ENCODE results near the gene RAD23B. TPM values are rescaled to one million over a fixed set of nuclear protein-coding genes. Genes with fewer than 3 reads are reported as not detected.
"Not testable (repeated sequence)": the region's sequence is repeated elsewhere in the genome, so short reads cannot be mapped to it uniquely, and the experiment has no call there.

Gene RAD23B
- polyA plus RNA-seq, 3 donors: 129 to 135 (median 130) TPM

DNA sequence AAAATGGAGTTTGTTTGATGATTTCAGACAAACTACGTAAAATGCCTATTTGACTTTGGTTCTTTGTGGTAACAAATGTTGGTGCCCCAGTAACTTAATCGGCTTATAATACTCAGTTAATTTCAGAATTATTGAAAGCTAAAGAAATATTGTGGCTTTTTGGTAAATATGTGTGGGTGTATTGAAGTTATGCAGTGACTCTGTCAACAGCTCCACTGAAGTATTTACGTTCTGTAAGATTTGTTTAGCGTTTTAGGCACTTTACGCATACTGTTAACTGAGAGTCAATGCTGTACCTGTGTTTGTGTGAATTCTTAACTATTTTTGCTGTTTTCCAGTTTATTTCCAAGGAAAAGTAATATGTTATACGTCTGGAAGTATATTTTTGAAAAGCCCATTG is 2.2 kb downstream of the RAD23B start:
- no peak for DNase-seq

- no peak for DNase-seq
Measured at GRCh38 chr9:107286057-107286456, 3.0 kb downstream of the RAD23B start.

- DNase-seq: no peak
Measured at GRCh38 chr9:107288701-107289100, 5.6 kb downstream of the RAD23B start.

DNA sequence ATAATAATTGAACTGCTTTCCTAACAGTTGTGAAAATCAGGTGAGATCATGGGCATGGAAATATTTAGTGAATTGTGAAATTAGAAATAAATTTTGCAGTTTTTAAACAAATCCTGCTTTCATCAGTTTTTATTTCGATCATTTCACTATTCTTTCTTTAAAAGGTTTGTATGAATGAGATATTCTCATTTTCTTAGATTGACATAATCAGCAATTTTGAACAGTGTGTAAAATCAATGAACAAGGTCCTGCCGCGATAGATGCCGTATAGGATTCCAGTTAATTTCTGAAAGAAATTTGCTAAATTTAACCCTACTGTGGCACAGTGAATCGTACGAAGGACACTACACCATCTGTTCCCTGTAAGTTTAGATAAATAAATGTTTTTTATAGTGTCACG is 7.5 kb downstream of the RAD23B start:
- no peak for DNase-seq

- no peak for DNase-seq
Measured at GRCh38 chr9:107292821-107293542, 9.9 kb downstream of the RAD23B start.

DNA sequence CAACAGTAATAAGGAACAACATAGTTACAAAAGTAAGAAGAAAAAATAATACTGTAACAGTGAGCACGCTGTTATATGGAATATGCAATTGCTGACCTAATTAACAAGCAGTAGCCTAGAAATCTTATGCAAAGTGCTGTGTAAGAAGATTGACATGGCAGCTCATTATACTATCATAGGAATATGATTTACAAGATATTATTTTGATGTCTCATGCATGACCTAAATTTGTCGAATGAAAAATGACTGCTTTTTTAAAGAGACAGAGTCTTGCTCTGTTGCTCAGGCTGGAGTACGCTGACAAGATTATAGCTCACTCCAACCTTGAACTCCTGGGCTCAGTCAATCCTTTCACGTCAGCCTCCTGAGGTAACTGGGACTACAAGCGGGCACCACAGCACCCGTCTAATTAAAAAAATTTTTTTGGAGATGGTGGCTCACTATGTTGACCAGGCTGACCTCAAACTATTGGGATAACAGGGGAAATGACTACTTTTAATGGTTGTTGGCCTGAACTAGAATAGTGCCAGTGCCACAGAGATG is 10.5 kb downstream of the RAD23B start:
- DNase-seq: no peak

DNA sequence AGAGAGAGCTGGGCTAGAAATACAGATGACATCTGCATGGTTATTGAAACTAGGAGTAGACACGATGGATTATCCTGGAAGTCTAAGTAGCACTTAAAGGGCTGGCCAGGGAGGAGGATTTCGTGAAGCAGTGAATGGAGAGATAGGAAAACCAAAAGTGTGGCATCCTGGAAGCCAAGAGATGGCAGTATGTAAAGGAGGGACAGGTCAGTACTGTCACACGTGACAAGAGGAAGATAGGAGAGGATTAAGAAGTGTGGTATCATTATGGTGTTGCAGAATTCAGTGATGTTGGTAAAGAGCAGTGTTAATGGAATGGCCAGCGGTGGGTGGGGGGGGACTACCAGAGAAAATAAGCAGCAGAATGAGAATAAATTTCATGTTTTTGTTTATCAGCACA is 11.7 kb downstream of the RAD23B start:
- DNase-seq: no peak

DNA sequence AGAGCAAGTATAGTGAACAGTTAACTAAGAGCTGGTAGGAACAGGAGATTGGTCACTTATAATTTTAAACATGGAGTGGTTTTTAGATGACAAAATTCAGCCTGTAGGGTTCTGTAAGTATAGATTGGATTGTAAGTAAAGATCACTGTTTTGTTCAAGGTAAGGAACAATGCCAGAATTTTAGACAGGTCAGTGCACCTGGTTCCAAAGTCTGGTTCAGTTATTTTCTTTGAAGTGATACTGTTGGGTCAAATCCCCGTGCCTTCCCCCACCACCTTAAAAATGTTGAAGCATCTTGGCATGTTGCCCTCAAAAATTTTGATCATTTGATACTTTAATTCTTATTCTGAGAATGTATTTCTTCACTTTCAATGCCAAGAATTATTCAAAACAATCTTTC is 12.9 kb downstream of the RAD23B start:
- no peak for DNase-seq

GRCh38 chr9:107296592-107296991 is 13.5 kb downstream of the RAD23B start:
- not testable (repeated sequence) for DNase-seq

- no peak for DNase-seq
Measured at GRCh38 chr9:107299437-107299836, 16.4 kb downstream of the RAD23B start.

DNA sequence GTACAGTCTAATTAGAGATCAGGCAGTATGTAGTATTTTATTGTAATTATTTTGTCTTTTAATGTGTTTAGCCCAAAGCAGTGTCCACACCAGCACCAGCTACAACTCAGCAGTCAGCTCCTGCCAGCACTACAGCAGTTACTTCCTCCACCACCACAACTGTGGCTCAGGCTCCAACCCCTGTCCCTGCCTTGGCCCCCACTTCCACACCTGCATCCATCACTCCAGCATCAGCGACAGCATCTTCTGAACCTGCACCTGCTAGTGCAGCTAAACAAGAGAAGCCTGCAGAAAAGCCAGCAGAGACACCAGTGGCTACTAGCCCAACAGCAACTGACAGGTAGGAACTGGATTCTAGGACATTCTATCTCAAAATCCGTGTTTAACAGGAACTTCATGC is 23.2 kb downstream of the RAD23B start:
- DNase-seq: no peak

DNA sequence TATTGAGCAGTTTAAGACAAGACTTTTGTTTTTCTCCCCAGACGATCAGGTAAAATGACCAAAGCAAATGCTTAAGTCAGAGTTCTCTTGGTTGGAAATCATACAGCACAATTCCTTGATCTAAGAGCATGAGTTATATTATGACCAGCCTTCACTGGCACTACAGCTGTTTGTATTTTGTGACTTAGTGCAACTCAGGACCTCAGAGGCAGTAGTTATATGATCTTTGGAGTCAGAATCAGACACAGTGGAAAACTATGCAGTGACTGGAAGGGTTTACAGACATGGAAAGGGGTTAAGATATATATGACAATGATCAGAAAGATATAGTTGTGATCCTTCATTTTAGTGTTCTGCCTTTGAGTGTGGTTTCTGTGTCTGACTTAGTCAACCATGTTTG is 24.3 kb downstream of the RAD23B start:
- DNase-seq: no peak

GRCh38 chr9:107308461-107308860 is 25.4 kb downstream of the RAD23B start:
- no peak for DNase-seq

DNA sequence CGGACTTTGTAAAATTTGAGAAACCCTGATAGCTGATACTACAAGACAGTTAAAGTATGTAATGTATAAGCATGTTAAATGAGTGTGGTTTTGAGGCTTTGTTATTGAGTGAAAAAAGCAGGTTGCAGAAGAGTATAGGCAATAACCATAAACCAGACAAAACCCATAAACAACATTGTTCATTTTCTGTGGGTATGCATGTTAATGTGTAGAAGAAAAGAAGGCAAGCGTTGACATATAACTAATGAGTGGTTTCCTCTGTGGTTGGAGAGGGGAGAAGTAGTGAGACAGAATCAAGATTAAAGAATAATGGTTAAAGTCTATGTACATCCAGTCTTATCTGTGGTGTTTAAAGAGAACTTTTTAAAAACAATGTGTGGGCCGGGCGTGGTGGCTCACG is 26.2 kb downstream of the RAD23B start:
- no peak for DNase-seq

- no peak for DNase-seq
Measured at GRCh38 chr9:107312376-107313050, 29.4 kb downstream of the RAD23B start.

GRCh38 chr9:107313555-107314096 is 30.5 kb downstream of the RAD23B start:
- no peak for DNase-seq

DNA sequence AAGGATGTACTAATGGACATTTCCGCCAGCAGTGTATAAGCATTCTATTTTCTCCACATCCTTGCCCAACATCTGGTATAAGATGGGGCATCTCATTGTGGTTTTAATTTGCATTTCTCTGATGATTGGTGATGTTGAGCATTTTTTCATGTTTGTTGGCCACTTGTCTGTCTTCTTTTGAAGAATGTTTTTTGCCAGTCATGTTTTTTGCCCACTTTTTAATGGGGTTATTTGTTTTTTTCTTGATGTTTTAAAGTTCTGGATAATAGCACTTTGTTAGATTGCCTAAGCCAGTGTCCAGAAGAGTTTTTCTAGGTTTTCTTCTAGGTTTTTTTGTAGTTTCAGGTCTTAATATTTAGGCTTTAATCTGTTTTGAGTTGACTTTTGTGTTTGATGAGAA is 31.7 kb downstream of the RAD23B start:
- DNase-seq: no peak

DNA sequence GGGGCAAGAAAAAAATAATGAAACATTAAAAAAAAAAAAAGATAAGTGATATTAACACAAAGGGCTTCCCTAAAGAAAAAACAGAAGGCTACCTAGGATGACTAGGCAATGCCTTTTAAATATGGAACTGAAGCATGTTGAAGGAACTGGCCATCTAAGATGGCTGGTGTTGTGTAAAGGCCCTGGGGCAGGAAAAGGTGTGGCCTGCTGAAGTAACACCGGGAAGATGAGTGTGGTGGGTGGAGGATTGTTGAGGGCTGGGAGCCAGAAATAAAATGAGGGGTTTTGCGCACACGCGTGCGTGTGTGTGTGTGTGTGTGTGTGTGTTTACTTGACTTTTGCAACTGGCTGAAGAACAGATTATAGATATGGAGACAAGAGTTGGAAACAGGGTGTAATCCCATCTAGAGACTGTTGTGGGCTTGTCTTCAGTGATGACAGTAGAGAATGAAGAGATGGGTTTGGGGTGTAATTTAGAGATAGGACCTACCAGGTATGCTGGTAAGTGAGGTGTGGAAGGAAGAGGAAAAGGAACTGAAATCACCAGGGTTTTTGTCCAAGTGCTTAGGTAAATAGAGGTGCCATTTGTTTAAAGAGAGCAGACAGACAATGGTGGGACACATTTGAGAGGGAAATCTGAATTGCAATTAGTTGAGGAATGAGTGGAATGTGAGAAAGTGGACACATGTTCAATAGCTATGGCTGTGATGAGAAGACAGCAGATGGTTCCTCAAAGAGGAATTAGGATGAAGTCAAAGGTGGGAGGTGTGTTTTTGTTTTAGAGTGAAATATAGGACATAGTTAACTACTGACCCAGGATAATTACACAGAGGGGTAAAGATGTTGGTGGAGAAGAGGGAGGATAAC is 33.9 kb downstream of the RAD23B start:
- no peak for DNase-seq

- DNase-seq: no peak
Measured at GRCh38 chr9:107322643-107323042, 39.6 kb downstream of the RAD23B start.

DNA sequence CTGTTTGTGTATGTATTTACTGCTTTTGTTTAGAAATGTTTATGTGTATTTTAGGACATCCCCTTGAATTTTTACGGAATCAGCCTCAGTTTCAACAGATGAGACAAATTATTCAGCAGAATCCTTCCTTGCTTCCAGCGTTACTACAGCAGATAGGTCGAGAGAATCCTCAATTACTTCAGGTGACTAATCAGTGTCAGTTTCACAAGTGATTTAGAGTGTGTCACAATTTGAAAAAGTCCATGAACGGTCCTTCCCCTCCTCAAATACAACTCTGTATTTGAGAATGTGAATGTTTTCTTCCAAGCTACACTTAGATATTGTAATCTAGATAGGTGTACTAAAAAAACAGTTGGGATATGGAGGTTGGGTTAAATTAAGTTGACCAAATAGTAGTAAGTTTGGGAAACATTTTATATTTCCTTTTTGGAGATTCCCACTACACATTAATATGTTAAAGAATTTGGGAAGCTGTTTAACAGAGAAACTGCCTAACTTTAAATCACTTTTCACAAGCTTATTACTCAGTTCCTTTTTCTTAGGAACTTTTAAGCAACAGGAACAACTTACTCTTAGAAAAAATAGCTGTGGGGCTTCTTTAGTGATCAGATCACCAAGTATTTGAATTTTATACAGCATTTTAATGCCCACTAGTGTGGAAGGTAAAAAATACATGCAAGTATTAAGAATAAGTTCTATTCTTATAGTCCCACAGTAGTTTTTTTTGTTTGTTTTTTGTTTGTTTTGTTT is 40.9 kb downstream of the RAD23B start:
- no peak for DNase-seq

DNA sequence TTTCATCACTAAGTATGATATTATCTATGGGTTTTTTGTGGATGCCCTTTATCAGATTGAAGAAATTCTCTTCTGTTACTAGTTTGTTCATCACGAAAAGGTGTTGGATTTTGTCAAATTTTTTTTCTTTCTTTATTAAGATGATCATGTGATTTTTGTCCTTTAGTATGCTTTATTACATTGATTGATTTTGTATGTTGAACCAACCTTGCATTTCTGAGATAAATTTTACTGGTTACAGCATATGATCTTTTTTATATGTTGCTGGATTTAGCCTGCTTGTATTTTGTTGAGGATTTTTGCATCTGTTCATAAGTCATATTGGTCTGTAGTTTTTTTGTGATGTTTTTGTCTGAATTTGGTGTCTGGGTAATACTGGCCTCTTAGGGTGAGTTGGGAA is 42.8 kb downstream of the RAD23B start:
- DNase-seq: no peak
